ENCODE measurements around the gene DOK6. TPM values are rescaled to one million over a fixed set of nuclear protein-coding genes. Genes with fewer than 3 reads are reported as not detected.

Gene DOK6
- total and polyA plus RNA-seq, 2 donors (not counting 3 experiments of a cell fraction or from before 2014, with no cell fraction given), result under 0.01 TPM; not detected in 1

DNA sequence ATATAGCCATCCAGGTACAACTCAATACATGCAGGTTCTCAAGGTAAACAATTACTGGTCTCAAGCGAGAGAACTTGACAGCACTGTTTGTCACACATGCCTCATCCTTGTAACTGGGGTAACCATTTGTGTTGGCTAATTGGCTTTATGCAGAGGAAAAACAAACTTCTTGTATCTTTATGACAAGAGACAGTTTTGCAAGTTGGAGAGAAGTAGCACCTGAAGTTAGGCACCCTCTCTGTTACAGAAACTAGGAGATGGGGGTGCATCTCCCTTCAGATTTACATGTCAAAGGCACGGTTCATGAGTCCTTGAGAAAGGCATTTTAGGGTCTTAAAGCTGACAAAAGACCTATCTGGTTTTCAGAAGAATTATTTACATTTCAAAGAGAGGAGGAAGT, 305.3 kb downstream of the DOK6 start:
- no peak overlapping the region for H3K27ac ChIP-seq (ENCODE audit: insufficient read depth, low read depth, low read length)
- H3K4me2 ChIP-seq (ENCODE audit: insufficient read depth, low read length), result no peak overlapping the region
- no TSS peak for BruUV-seq (replicated peaks)
- H3K9me3 ChIP-seq (replicated peaks; ENCODE audit: control insufficient read depth, insufficient read depth, low read length), result no peaks in the 10 kb centered on the region
- CTCF ChIA-PET, result no interaction called here
- H3K4me1 ChIP-seq (ENCODE audit: control insufficient read depth, extremely low read depth, insufficient read depth, low read length), result no peaks in the 10 kb centered on the region
- H3K36me3 ChIP-seq (ENCODE audit: control insufficient read depth in 2 of 2, extremely low read depth in 1 of 2, insufficient read depth in 2 of 2, low read length in 2 of 2), result no peaks in the 10 kb centered on the region
- no peak overlapping the region for H3K9ac ChIP-seq (replicated peaks; ENCODE audit: extremely low read depth, insufficient read depth, low read length)
- no peaks in the 10 kb centered on the region for H3K79me2 ChIP-seq (ENCODE audit: control insufficient read depth, insufficient read depth, low read length)
- no peak overlapping the region for H2AFZ ChIP-seq (ENCODE audit: low read depth, low read length)
- H4K20me1 ChIP-seq (replicated peaks; ENCODE audit: control insufficient read depth, extremely low read depth, insufficient read depth, low read length), result no peaks in the 10 kb centered on the region
- intact Hi-C loops (cut with micrococcal nuclease), result no loop called here
- TF ChIP-seq GATA2 (IDR thresholded peaks at IDR 0.05; ENCODE audit: insufficient read depth, insufficient read length, low read depth, low read length) (no peak), POLR2A (IDR thresholded peaks at IDR 0.05; ENCODE audit: low read depth, low read length) (no peak), EZH2 (IDR thresholded peaks at IDR 0.05; ENCODE audit: borderline replicate concordance, low read depth, low read length, severe bottlenecking) (no peak), FOS (IDR thresholded peaks at IDR 0.05; ENCODE audit: borderline replicate concordance, insufficient read depth, low read length) (no peak), JUN (IDR thresholded peaks at IDR 0.05; ENCODE audit: borderline replicate concordance, insufficient read depth, insufficient read length, low read depth) (no peak), POLR2AphosphoS5 (IDR thresholded peaks at IDR 0.05; ENCODE audit: insufficient read depth, low read depth, low read length) (no peak), MYC (IDR thresholded peaks at IDR 0.05; ENCODE audit: low read depth, low read length) (no peak)
- TF ChIP-seq, protein P1, sequence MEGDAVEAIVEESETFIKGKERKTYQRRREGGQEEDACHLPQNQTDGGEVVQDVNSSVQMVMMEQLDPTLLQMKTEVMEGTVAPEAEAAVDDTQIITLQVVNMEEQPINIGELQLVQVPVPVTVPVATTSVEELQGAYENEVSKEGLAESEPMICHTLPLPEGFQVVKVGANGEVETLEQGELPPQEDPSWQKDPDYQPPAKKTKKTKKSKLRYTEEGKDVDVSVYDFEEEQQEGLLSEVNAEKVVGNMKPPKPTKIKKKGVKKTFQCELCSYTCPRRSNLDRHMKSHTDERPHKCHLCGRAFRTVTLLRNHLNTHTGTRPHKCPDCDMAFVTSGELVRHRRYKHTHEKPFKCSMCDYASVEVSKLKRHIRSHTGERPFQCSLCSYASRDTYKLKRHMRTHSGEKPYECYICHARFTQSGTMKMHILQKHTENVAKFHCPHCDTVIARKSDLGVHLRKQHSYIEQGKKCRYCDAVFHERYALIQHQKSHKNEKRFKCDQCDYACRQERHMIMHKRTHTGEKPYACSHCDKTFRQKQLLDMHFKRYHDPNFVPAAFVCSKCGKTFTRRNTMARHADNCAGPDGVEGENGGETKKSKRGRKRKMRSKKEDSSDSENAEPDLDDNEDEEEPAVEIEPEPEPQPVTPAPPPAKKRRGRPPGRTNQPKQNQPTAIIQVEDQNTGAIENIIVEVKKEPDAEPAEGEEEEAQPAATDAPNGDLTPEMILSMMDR (IDR thresholded peaks at IDR 0.05; ENCODE audit: extremely low read depth in 1 of 2, insufficient read depth in 1 of 2, low read depth in 1 of 2, low read length in 2 of 2), result no peak
- FAIRE-seq (no peak), DNase-seq (ENCODE audit: low read depth, low spot score) (no peak)
- dilution Hi-C loops (cut with MboI; ENCODE audit: extremely low pct_ligation_motif_present, low sequenced_read_pairs), result no loop called here
- no peak overlapping the region for H3K4me3 ChIP-seq (replicated peaks in 1 of 3; ENCODE audit: insufficient read depth in 1 of 3, low read depth in 1 of 3, low read length in 3 of 3)
- H3K27me3 ChIP-seq (ENCODE audit: control insufficient read depth in 2 of 2, insufficient read depth in 2 of 2, low read length in 2 of 2), result no peaks in the 10 kb centered on the region
- POLR2A ChIA-PET, result no interaction called here
- no peaks in the 10 kb centered on the region for H3K9me1 ChIP-seq (replicated peaks; ENCODE audit: control insufficient read depth, extremely low read depth, insufficient read depth, low read length)

All from endothelial cell of umbilical vein (primary cell).